WTC11 (cell line): ENCODE measurements around the gene NKIRAS2. TPM values are rescaled to one million over a fixed set of nuclear protein-coding genes. Genes with fewer than 3 reads are reported as not detected.

ENCODE experiments used
- ATF1 ChIP-seq: sonication (generic); formaldehyde crosslinking; IDR thresholded peaks from 2 replicates; pipeline ENCODE4 v1.8.1; 2023; ENCODE audit warnings: mild to moderate bottlenecking, moderate library complexity, missing genetic modification reagents
- ATF2 ChIP-seq: sonication (generic); formaldehyde crosslinking; IDR thresholded peaks from 2 replicates; pipeline ENCODE4 v1.8.1; 2022; ENCODE audit warnings: low read depth, missing genetic modification reagents, borderline replicate concordance
- CBFB ChIP-seq: sonication (generic); formaldehyde crosslinking; IDR thresholded peaks from 2 replicates; pipeline ENCODE4 v1.8.1; 2022; ENCODE audit warnings: mild to moderate bottlenecking, low read depth, missing genetic modification reagents
- FOXJ3 ChIP-seq: sonication (generic); formaldehyde crosslinking; IDR thresholded peaks from 2 replicates; pipeline ENCODE4 v1.9.0; 2021; ENCODE audit warnings: missing genetic modification reagents, mild to moderate bottlenecking, borderline replicate concordance
- GRHL2 ChIP-seq: fragments of 250-450 bp; sonication (Bioruptor Pico); IDR thresholded peaks from 2 replicates; pipeline ENCODE4 v1.8.0; 2022; ENCODE audit warnings: mild to moderate bottlenecking, moderate library complexity; ENCODE audit not compliant: insufficient replicate concordance, severe bottlenecking
- HMGXB4 ChIP-seq: sonication (generic); formaldehyde crosslinking; IDR thresholded peaks from 2 replicates; pipeline ENCODE4 v1.8.1; 2023; ENCODE audit warnings: mild to moderate bottlenecking, moderate library complexity, missing genetic modification reagents
- JUN ChIP-seq: sonication (generic); formaldehyde crosslinking; IDR thresholded peaks from 2 replicates; pipeline ENCODE4 v1.8.0; 2023; ENCODE audit warnings: mild to moderate bottlenecking, missing genetic modification reagents
- MXD4 ChIP-seq: fragments of 250-450 bp; sonication (Bioruptor Pico); IDR thresholded peaks from 2 replicates; pipeline ENCODE4 v1.8.0; 2021; ENCODE audit warnings: mild to moderate bottlenecking, moderate library complexity, borderline replicate concordance
- MYBL2 ChIP-seq: sonication (generic); formaldehyde crosslinking; IDR thresholded peaks from 2 replicates; pipeline ENCODE4 v1.8.1; 2023; ENCODE audit warnings: mild to moderate bottlenecking, moderate library complexity, missing genetic modification reagents
- NFE2L1 ChIP-seq: sonication (generic); formaldehyde crosslinking; IDR thresholded peaks from 2 replicates; pipeline ENCODE4 v1.8.1; 2023; ENCODE audit warnings: missing genetic modification reagents
- NR1H2 ChIP-seq: sonication (generic); formaldehyde crosslinking; IDR thresholded peaks from 2 replicates; pipeline ENCODE4 v1.9.0; 2021; ENCODE audit warnings: mild to moderate bottlenecking, moderate library complexity, missing genetic modification reagents
- OVOL2 ChIP-seq: fragments of 250-450 bp; sonication (Bioruptor Pico); IDR thresholded peaks from 2 replicates; pipeline ENCODE4 v1.9.0; 2021; ENCODE audit warnings: mild to moderate bottlenecking, borderline replicate concordance
- PRDM15 ChIP-seq: sonication (generic); formaldehyde crosslinking; IDR thresholded peaks from 2 replicates; pipeline ENCODE4 v1.8.0; 2022; ENCODE audit warnings: missing genetic modification reagents
- PREB ChIP-seq: sonication (generic); formaldehyde crosslinking; IDR thresholded peaks from 2 replicates; pipeline ENCODE4 v1.8.1; 2022; ENCODE audit warnings: mild to moderate bottlenecking, missing genetic modification reagents, moderate library complexity, borderline replicate concordance
- SMAD4 ChIP-seq: sonication (generic); formaldehyde crosslinking; IDR thresholded peaks from 2 replicates; pipeline ENCODE4 v1.8.0; 2022; ENCODE audit warnings: mild to moderate bottlenecking, missing genetic modification reagents
- ZNF219 ChIP-seq: sonication (generic); formaldehyde crosslinking; IDR thresholded peaks from 2 replicates; pipeline ENCODE4 v1.8.0; 2023; ENCODE audit warnings: missing genetic modification reagents, mild to moderate bottlenecking, borderline replicate concordance
- ZNF263 ChIP-seq: sonication (generic); formaldehyde crosslinking; IDR thresholded peaks from 2 replicates; pipeline ENCODE4 v1.8.1; 2022; ENCODE audit warnings: low read depth, mild to moderate bottlenecking, moderate library complexity, missing genetic modification reagents
- ZNF396 ChIP-seq: fragments of 250-450 bp; sonication (Bioruptor Pico); IDR thresholded peaks from 2 replicates; pipeline ENCODE4 v1.8.0; 2021; ENCODE audit warnings: mild to moderate bottlenecking, moderate library complexity, borderline replicate concordance
- ZNF416 ChIP-seq: fragments of 250-450 bp; sonication (Bioruptor Pico); IDR thresholded peaks from 2 replicates; pipeline ENCODE4 v1.9.0; 2021; ENCODE audit warnings: mild to moderate bottlenecking, inconsistent platforms
- ZNF671 ChIP-seq: fragments of 250-450 bp; sonication (Bioruptor Pico); IDR thresholded peaks from 2 replicates; pipeline ENCODE4 v1.8.0; 2021; ENCODE audit warnings: mild to moderate bottlenecking
- total RNA-seq: library from RNA; stranded (reverse); gene quantifications from 3 replicates; pipeline ENCODE4 v1.2.3, GENCODE V29; 2021
- TF ChIP-seq, protein P1 (sequence below): fragments of 250-450 bp; sonication (Bioruptor Pico); conservative IDR thresholded peaks from 2 replicates; pipeline ENCODE4 v1.9.0; 2021; ENCODE audit warnings: mild to moderate bottlenecking
- TF ChIP-seq, protein P2 (sequence below): sonication (generic); formaldehyde crosslinking; IDR thresholded peaks from 2 replicates; pipeline ENCODE4 v1.8.0; 2022; ENCODE audit warnings: mild to moderate bottlenecking, missing genetic modification reagents
- TF ChIP-seq, protein P3 (sequence below): sonication (generic); formaldehyde crosslinking; IDR thresholded peaks from 2 replicates; pipeline ENCODE4 v1.8.0; 2022; ENCODE audit warnings: mild to moderate bottlenecking, missing genetic modification reagents
- TF ChIP-seq, protein P4 (sequence below): fragments of 200-600 bp; IDR thresholded peaks from 2 replicates; pipeline ENCODE4 v1.8.0; 2022; ENCODE audit warnings: antibody characterized with exemption

Gene NKIRAS2
- total RNA-seq, 1 experiment from 2014 or later = 36.1 TPM

- TF ChIP-seq, protein P1, sequence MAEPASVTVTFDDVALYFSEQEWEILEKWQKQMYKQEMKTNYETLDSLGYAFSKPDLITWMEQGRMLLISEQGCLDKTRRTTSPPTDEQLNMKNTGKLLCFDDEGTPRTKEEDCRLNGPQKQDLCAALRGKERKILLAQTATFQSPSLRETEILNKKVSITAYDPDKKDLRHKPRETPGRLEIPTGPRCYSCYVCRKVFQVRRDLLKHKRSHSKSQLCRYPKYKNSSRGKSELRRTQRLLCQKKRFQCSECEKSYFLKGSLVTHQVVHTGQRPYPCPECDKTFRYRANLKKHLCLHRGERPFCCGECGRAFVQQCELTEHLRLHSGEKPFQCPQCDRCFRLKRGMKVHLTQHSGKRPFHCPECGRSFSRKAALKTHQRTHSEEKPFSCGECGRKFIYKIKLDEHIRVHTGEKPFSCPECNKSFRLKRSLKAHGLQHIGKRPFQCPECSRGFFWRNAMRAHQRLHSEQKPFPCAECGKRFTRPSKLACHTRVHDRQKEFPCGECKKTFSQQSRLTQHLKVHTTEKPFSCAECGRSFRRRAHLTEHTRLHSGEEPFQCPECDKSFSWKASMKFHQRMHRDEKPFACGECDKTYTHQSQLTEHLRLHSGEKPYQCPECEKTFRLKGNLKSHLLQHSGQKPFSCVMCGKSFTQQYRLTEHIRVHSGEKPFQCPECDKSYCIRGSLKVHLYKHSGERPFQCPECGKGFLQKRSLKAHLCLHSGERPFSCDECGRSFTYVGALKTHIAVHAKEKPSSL (CRISPR knock-in tag) = no peak
- 0 out of 2 replicates have a peak, but pooled peaks have one; percentile 16 for TF ChIP-seq JUN (CRISPR knock-in tag)
- TF ChIP-seq MYBL2 (CRISPR knock-in tag) = peak; percentile 84
- TF ChIP-seq NFE2L1 (CRISPR knock-in tag) = 0 out of 2 replicates have a peak, but pooled peaks have one; percentile 51
- TF ChIP-seq NR1H2 (CRISPR knock-in tag) = no peak
- TF ChIP-seq OVOL2 (CRISPR knock-in tag) = no peak
- TF ChIP-seq ZNF263 (CRISPR knock-in tag) = no peak
- TF ChIP-seq ZNF671 (CRISPR knock-in tag) = no peak
- peak; percentile 94 for TF ChIP-seq HMGXB4 (CRISPR knock-in tag)
- TF ChIP-seq CBFB (CRISPR knock-in tag) = no peak
- no peak for TF ChIP-seq ATF2
- TF ChIP-seq MXD4 (CRISPR knock-in tag) = no peak
- TF ChIP-seq SMAD4 (CRISPR knock-in tag) = no peak; the same call in 1 of the 2 replicates
- no peak; the same call in 1 of the 2 replicates for TF ChIP-seq ZNF416 (CRISPR knock-in tag)
- TF ChIP-seq FOXJ3 (CRISPR knock-in tag) = no peak
- TF ChIP-seq, protein P2, sequence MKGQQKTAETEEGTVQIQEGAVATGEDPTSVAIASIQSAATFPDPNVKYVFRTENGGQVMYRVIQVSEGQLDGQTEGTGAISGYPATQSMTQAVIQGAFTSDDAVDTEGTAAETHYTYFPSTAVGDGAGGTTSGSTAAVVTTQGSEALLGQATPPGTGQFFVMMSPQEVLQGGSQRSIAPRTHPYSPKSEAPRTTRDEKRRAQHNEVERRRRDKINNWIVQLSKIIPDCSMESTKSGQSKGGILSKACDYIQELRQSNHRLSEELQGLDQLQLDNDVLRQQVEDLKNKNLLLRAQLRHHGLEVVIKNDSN (CRISPR knock-in tag) = peak; percentile 13
- no peak for TF ChIP-seq ZNF396 (CRISPR knock-in tag)
- TF ChIP-seq PRDM15 (CRISPR knock-in tag) = no peak
- TF ChIP-seq, protein P3, sequence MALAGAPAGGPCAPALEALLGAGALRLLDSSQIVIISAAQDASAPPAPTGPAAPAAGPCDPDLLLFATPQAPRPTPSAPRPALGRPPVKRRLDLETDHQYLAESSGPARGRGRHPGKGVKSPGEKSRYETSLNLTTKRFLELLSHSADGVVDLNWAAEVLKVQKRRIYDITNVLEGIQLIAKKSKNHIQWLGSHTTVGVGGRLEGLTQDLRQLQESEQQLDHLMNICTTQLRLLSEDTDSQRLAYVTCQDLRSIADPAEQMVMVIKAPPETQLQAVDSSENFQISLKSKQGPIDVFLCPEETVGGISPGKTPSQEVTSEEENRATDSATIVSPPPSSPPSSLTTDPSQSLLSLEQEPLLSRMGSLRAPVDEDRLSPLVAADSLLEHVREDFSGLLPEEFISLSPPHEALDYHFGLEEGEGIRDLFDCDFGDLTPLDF (CRISPR knock-in tag) = no peak
- TF ChIP-seq ATF1 = no peak
- TF ChIP-seq PREB (CRISPR knock-in tag) = peak; percentile 24; the same call in 1 of the 2 replicates
- no peak for TF ChIP-seq GRHL2 (CRISPR knock-in tag)
- no peak for TF ChIP-seq ZNF219 (CRISPR knock-in tag)
- TF ChIP-seq, protein P4, sequence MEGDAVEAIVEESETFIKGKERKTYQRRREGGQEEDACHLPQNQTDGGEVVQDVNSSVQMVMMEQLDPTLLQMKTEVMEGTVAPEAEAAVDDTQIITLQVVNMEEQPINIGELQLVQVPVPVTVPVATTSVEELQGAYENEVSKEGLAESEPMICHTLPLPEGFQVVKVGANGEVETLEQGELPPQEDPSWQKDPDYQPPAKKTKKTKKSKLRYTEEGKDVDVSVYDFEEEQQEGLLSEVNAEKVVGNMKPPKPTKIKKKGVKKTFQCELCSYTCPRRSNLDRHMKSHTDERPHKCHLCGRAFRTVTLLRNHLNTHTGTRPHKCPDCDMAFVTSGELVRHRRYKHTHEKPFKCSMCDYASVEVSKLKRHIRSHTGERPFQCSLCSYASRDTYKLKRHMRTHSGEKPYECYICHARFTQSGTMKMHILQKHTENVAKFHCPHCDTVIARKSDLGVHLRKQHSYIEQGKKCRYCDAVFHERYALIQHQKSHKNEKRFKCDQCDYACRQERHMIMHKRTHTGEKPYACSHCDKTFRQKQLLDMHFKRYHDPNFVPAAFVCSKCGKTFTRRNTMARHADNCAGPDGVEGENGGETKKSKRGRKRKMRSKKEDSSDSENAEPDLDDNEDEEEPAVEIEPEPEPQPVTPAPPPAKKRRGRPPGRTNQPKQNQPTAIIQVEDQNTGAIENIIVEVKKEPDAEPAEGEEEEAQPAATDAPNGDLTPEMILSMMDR = no peak
Measured at GRCh38 chr17:42016941-42017865, 2.7 kb upstream of the NKIRAS2 start, which contains the start of gene DNAJC7 (continued).
